ENCODE data around the gene BLOC1S3. TPM values are rescaled to one million over a fixed set of nuclear protein-coding genes. Genes with fewer than 3 reads are reported as not detected.

BLOC1S3 gene
- total RNA-seq, 2 experiments from 2014 or later: 14.7 to 18.8 TPM

GRCh38 chr19:45150180-45150579, 28.4 kb upstream of the BLOC1S3 start:
- H3K36me3 Mint-ChIP-seq (ENCODE audit: low read depth): no peaks in the 10 kb centered on the region
- no peaks in the 10 kb centered on the region for H3K9me3 Mint-ChIP-seq
- H3K4me3 Mint-ChIP-seq: peak overlapping the region; percentile 20

GRCh38 chr19:45150751-45151281, 27.8 kb upstream of the BLOC1S3 start:
- TF ChIP-seq, protein P1, sequence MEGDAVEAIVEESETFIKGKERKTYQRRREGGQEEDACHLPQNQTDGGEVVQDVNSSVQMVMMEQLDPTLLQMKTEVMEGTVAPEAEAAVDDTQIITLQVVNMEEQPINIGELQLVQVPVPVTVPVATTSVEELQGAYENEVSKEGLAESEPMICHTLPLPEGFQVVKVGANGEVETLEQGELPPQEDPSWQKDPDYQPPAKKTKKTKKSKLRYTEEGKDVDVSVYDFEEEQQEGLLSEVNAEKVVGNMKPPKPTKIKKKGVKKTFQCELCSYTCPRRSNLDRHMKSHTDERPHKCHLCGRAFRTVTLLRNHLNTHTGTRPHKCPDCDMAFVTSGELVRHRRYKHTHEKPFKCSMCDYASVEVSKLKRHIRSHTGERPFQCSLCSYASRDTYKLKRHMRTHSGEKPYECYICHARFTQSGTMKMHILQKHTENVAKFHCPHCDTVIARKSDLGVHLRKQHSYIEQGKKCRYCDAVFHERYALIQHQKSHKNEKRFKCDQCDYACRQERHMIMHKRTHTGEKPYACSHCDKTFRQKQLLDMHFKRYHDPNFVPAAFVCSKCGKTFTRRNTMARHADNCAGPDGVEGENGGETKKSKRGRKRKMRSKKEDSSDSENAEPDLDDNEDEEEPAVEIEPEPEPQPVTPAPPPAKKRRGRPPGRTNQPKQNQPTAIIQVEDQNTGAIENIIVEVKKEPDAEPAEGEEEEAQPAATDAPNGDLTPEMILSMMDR (IDR thresholded peaks at IDR 0.05): no peak
- H3K27me3 ChIP-seq (ENCODE audit: control insufficient read depth in 1 of 2, insufficient read depth in 2 of 2, low read length in 2 of 2): peaks cover 0 to 6% of the 10 kb centered on the region in 2 experiments
- H3K36me3 ChIP-seq (ENCODE audit: insufficient read depth, low read length): peaks cover 7% of the 10 kb centered on the region
- ATAC-seq (ENCODE audit: poor library complexity): no peak
- intact Hi-C loops (cut with DNase I, micrococcal nuclease): no loop called here
- Mint-ChIP-seq H3K36me3 (ENCODE audit: low read depth) (no peaks in the 10 kb centered on the region), H3K27ac (no peak overlapping the region), H3K4me3 (peak overlapping the region; percentile 34), H3K9me3 (no peaks in the 10 kb centered on the region), H3K4me1 (ENCODE audit: low read depth) (peaks cover 21% of the 10 kb centered on the region), H3K27me3 (peaks cover 20% of the 10 kb centered on the region)
- CTCF ChIA-PET: no interaction called here
- no peak for DNase-seq
- H3K9me3 ChIP-seq (ENCODE audit: control insufficient read depth in 1 of 2, insufficient read depth in 1 of 2, low read length in 2 of 2): peaks cover 0 to 22% of the 10 kb centered on the region in 2 experiments
- POLR2A ChIA-PET: interaction anchor here (1.1 kb wide), 1 partner anchor 27 kb away, joined by 7 read pairs; the partner anchor contains the start of genes BLOC1S3 and TRAPPC6A
- no peak overlapping the region for H3K27ac ChIP-seq (ENCODE audit: low read depth in 1 of 2, low read length in 2 of 2)
- H3K4me1 ChIP-seq (ENCODE audit: insufficient read depth, low read length): peaks cover 38% of the 10 kb centered on the region
- no peak overlapping the region for H3K4me3 ChIP-seq (ENCODE audit: low read length)

More at GRCh38 chr19:45150180-45150579, 28.4 kb upstream of the BLOC1S3 start:
- H3K27ac ChIP-seq (ENCODE audit: low read depth in 1 of 2, low read length in 2 of 2): no peak overlapping the region
- peaks cover 0 to 6% of the 10 kb centered on the region in 2 experiments for H3K27me3 ChIP-seq (ENCODE audit: control insufficient read depth in 1 of 2, insufficient read depth in 2 of 2, low read length in 2 of 2)
- ChIA-PET CTCF (no interaction called here), POLR2A (interaction anchor here (1.1 kb wide), 1 partner anchor 28 kb away, joined by 7 read pairs; the partner anchor contains the start of genes BLOC1S3 and TRAPPC6A)
- Mint-ChIP-seq H3K27ac (no peak overlapping the region), H3K4me1 (ENCODE audit: low read depth) (peaks cover 21% of the 10 kb centered on the region), H3K27me3 (peaks cover 17% of the 10 kb centered on the region)
- H3K4me3 ChIP-seq (ENCODE audit: low read length): no peak overlapping the region
- peaks cover 0 to 22% of the 10 kb centered on the region in 2 experiments for H3K9me3 ChIP-seq (ENCODE audit: control insufficient read depth in 1 of 2, insufficient read depth in 1 of 2, low read length in 2 of 2)
- ATAC-seq (ENCODE audit: poor library complexity): no peak
- peaks cover 38% of the 10 kb centered on the region for H3K4me1 ChIP-seq (ENCODE audit: insufficient read depth, low read length)
- TF ChIP-seq, protein P1 (IDR thresholded peaks at IDR 0.05): no peak
- intact Hi-C loops (cut with DNase I, micrococcal nuclease): no loop called here
- H3K36me3 ChIP-seq (ENCODE audit: insufficient read depth, low read length): peaks cover 9% of the 10 kb centered on the region
- no peak for DNase-seq

DNA sequence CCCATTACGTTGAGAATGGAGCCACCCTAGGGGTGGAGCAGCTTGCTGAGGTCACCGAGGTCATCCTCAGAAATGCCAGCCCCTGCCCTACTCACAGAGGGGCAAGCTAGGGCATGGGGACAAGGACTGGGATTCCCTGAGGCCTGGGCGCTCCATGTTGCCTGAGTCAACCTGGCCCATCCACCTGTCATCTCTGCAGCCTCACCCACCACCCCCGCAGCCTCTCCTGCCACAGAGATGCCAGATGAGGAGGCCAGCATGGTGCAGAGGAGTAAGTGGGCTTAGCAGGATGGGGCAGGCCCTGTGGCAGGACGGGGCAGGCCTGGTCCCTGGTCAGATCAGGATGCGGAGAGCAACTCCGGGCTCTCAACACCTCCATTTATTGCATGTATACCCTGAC, 27.3 kb upstream of the BLOC1S3 start:
- no peak overlapping the region for H3K27ac Mint-ChIP-seq
- TF ChIP-seq, protein P1 (IDR thresholded peaks at IDR 0.05): no peak
- H3K4me3 Mint-ChIP-seq: peak overlapping the region; percentile 34
- Histone ChIP-seq H3K27ac (ENCODE audit: low read depth in 1 of 2, low read length in 2 of 2) (no peak overlapping the region), H3K4me3 (ENCODE audit: low read length) (no peak overlapping the region), H3K36me3 (ENCODE audit: insufficient read depth, low read length) (peaks cover 2% of the 10 kb centered on the region), H3K27me3 (ENCODE audit: control insufficient read depth in 1 of 2, insufficient read depth in 2 of 2, low read length in 2 of 2) (peaks cover 0 to 6% of the 10 kb centered on the region in 2 experiments), H3K9me3 (ENCODE audit: control insufficient read depth in 1 of 2, insufficient read depth in 1 of 2, low read length in 2 of 2) (peaks cover 0 to 22% of the 10 kb centered on the region in 2 experiments), H3K4me1 (ENCODE audit: insufficient read depth, low read length) (peaks cover 38% of the 10 kb centered on the region)
- H3K9me3 Mint-ChIP-seq: no peaks in the 10 kb centered on the region
- peaks cover 21% of the 10 kb centered on the region for H3K4me1 Mint-ChIP-seq (ENCODE audit: low read depth)
- POLR2A ChIA-PET: interaction anchor here (3.2 kb wide), 1 partner anchor 59 kb away, joined by 26 read pairs; the partner anchor contains the start of gene PPP1R37
- no peaks in the 10 kb centered on the region for H3K36me3 Mint-ChIP-seq (ENCODE audit: low read depth)
- CTCF ChIA-PET: no interaction called here
- H3K27me3 Mint-ChIP-seq: peaks cover 20% of the 10 kb centered on the region
- ATAC-seq (ENCODE audit: poor library complexity) (no peak), DNase-seq (no peak)
- intact Hi-C loops (cut with DNase I, micrococcal nuclease): no loop called here

Data from CD4-positive, alpha-beta T cell (primary cell).